Stimulated activated naive CD8-positive, alpha-beta T cell treated with anti-CD3 and anti-CD28 coated beads, Interleukin-15, Interleukin-2, amounts not matched to agents 100 ng/mL and 50 ng/mL, for 24 hours (primary cell): ENCODE data around the gene TIPRL.

Experiments used
- H3K27ac Mint-ChIP-seq: one replicate; pipeline ENCODE4 v1.8.0; 2021; ENCODE audit warnings: mild to moderate bottlenecking, mixed read lengths
- H3K27me3 Mint-ChIP-seq: one replicate; pipeline ENCODE4 v1.8.0; 2021; ENCODE audit warnings: mixed read lengths
- H3K36me3 Mint-ChIP-seq: one replicate; pipeline ENCODE4 v1.8.0; 2021; ENCODE audit warnings: low read depth, mixed read lengths
- H3K4me1 Mint-ChIP-seq: one replicate; pipeline ENCODE4 v1.8.0; 2021; ENCODE audit warnings: low read depth, mixed read lengths
- H3K4me3 Mint-ChIP-seq: one replicate; pipeline ENCODE4 v1.8.0; 2021; ENCODE audit warnings: mild to moderate bottlenecking, mixed read lengths
- H3K9me3 Mint-ChIP-seq: one replicate; pipeline ENCODE4 v1.8.0; 2021; ENCODE audit warnings: mixed read lengths

TIPRL gene

GRCh38 chr1:168178638-168179437, at the start of gene TIPRL:
Gene TIPRL, plus strand, starts transcription at chr1:168178962. Its CDS starts 116 bp downstream, at chr1:168179078.
- Mint-ChIP-seq H3K4me3 (no peak within 1 kb of the TSS), H3K9me3 (no peaks in the 10 kb centered on the region), H3K4me1 (peaks cover 11% of the 10 kb centered on the region), H3K27ac (no peak within 1 kb of the TSS), H3K27me3 (peaks cover under 1% of the 10 kb centered on the region), H3K36me3 (peaks cover 3% of the 10 kb centered on the region)

GRCh38 chr1:168129933-168130332, 48.8 kb upstream of the TIPRL start:
- Mint-ChIP-seq H3K27me3 (peaks cover 51% of the 10 kb centered on the region), H3K4me3 (no peak overlapping the region), H3K9me3 (peaks cover 4% of the 10 kb centered on the region), H3K27ac (no peak overlapping the region), H3K4me1 (no peaks in the 10 kb centered on the region), H3K36me3 (no peaks in the 10 kb centered on the region)

GRCh38 chr1:168134132-168134531, 44.6 kb upstream of the TIPRL start:
- Mint-ChIP-seq H3K4me1 (peaks cover 26% of the 10 kb centered on the region), H3K4me3 (no peak overlapping the region), H3K9me3 (no peaks in the 10 kb centered on the region), H3K27me3 (peaks cover 65% of the 10 kb centered on the region), H3K36me3 (no peaks in the 10 kb centered on the region), H3K27ac (no peak overlapping the region)

GRCh38 chr1:168134642-168135041, 44.1 kb upstream of the TIPRL start:
- H3K4me3 Mint-ChIP-seq, result no peak overlapping the region
- H3K9me3 Mint-ChIP-seq, result no peaks in the 10 kb centered on the region
- H3K36me3 Mint-ChIP-seq, result no peaks in the 10 kb centered on the region
- H3K4me1 Mint-ChIP-seq, result peaks cover 31% of the 10 kb centered on the region
- H3K27ac Mint-ChIP-seq, result no peak overlapping the region
- H3K27me3 Mint-ChIP-seq, result peaks cover 63% of the 10 kb centered on the region

- Mint-ChIP-seq H3K27ac (peak overlapping the region; percentile 64), H3K4me1 (peaks cover 38% of the 10 kb centered on the region), H3K27me3 (peaks cover 59% of the 10 kb centered on the region), H3K4me3 (peak overlapping the region; percentile 82), H3K36me3 (no peaks in the 10 kb centered on the region), H3K9me3 (no peaks in the 10 kb centered on the region)
These were observed 43.4 kb upstream of the TIPRL start for GRCh38 chr1:168135116-168135920.

GRCh38 chr1:168135921-168136708, 42.6 kb upstream of the TIPRL start:
- Mint-ChIP-seq H3K36me3 (no peaks in the 10 kb centered on the region), H3K27me3 (peaks cover 53% of the 10 kb centered on the region), H3K9me3 (no peaks in the 10 kb centered on the region), H3K27ac (peak overlapping the region; percentile 64), H3K4me3 (peak overlapping the region; percentile 82), H3K4me1 (peaks cover 39% of the 10 kb centered on the region)

GRCh38 chr1:168136709-168137514, 41.9 kb upstream of the TIPRL start, which contains the start of gene GPR161:
Gene GPR161, minus strand, starts transcription at chr1:168136930. Its CDS starts 32,080 bp downstream, at chr1:168104850.
- Mint-ChIP-seq H3K36me3 (no peaks in the 10 kb centered on the region), H3K27ac (peak within 1 kb of the TSS; percentile 85), H3K4me3 (peak within 1 kb of the TSS; percentile 90), H3K9me3 (no peaks in the 10 kb centered on the region), H3K4me1 (peaks cover 39% of the 10 kb centered on the region), H3K27me3 (peaks cover 45% of the 10 kb centered on the region)

GRCh38 chr1:168137515-168137821, 41.3 kb upstream of the TIPRL start:
- no peaks in the 10 kb centered on the region for H3K36me3 Mint-ChIP-seq
- H3K4me1 Mint-ChIP-seq, result peaks cover 39% of the 10 kb centered on the region
- H3K4me3 Mint-ChIP-seq, result peak overlapping the region; percentile 90
- H3K27me3 Mint-ChIP-seq, result peaks cover 44% of the 10 kb centered on the region
- no peaks in the 10 kb centered on the region for H3K9me3 Mint-ChIP-seq
- peak overlapping the region; percentile 85 for H3K27ac Mint-ChIP-seq

GRCh38 chr1:168138134-168138533, 40.6 kb upstream of the TIPRL start:
- peak overlapping the region; percentile 14 for H3K27ac Mint-ChIP-seq
- no peaks in the 10 kb centered on the region for H3K9me3 Mint-ChIP-seq
- H3K27me3 Mint-ChIP-seq, result peaks cover 37% of the 10 kb centered on the region
- H3K36me3 Mint-ChIP-seq, result no peaks in the 10 kb centered on the region
- peak overlapping the region; percentile 90 for H3K4me3 Mint-ChIP-seq
- H3K4me1 Mint-ChIP-seq, result peaks cover 39% of the 10 kb centered on the region

- Mint-ChIP-seq H3K9me3 (no peaks in the 10 kb centered on the region), H3K27ac (no peak overlapping the region), H3K36me3 (no peaks in the 10 kb centered on the region), H3K27me3 (peaks cover 30% of the 10 kb centered on the region), H3K4me1 (peaks cover 39% of the 10 kb centered on the region), H3K4me3 (no peak overlapping the region)
These were observed 39.7 kb upstream of the TIPRL start for GRCh38 chr1:168139070-168139469.

GRCh38 chr1:168141871-168142385, 36.8 kb upstream of the TIPRL start:
- H3K4me3 Mint-ChIP-seq, result no peak overlapping the region
- H3K36me3 Mint-ChIP-seq, result no peaks in the 10 kb centered on the region
- peaks cover 42% of the 10 kb centered on the region for H3K4me1 Mint-ChIP-seq
- H3K27me3 Mint-ChIP-seq, result peaks cover 10% of the 10 kb centered on the region
- H3K9me3 Mint-ChIP-seq, result no peaks in the 10 kb centered on the region
- no peak overlapping the region for H3K27ac Mint-ChIP-seq

- H3K4me1 Mint-ChIP-seq, result peaks cover 14% of the 10 kb centered on the region
- peak overlapping the region; percentile 31 for H3K27ac Mint-ChIP-seq
- H3K27me3 Mint-ChIP-seq, result no peaks in the 10 kb centered on the region
These were observed 33.3 kb upstream of the TIPRL start for GRCh38 chr1:168145184-168146159.

GRCh38 chr1:168146160-168146539, 32.6 kb upstream of the TIPRL start:
- Mint-ChIP-seq H3K9me3 (no peaks in the 10 kb centered on the region), H3K27ac (no peak overlapping the region), H3K36me3 (no peaks in the 10 kb centered on the region), H3K27me3 (no peaks in the 10 kb centered on the region), H3K4me1 (peaks cover 14% of the 10 kb centered on the region), H3K4me3 (no peak overlapping the region)

More at GRCh38 chr1:168145184-168146159, 33.3 kb upstream of the TIPRL start:
- Mint-ChIP-seq H3K9me3 (no peaks in the 10 kb centered on the region), H3K36me3 (no peaks in the 10 kb centered on the region), H3K4me3 (peak overlapping the region; percentile 47)
